ENCODE results near the gene PRADC1.

Gene PRADC1

DNA sequence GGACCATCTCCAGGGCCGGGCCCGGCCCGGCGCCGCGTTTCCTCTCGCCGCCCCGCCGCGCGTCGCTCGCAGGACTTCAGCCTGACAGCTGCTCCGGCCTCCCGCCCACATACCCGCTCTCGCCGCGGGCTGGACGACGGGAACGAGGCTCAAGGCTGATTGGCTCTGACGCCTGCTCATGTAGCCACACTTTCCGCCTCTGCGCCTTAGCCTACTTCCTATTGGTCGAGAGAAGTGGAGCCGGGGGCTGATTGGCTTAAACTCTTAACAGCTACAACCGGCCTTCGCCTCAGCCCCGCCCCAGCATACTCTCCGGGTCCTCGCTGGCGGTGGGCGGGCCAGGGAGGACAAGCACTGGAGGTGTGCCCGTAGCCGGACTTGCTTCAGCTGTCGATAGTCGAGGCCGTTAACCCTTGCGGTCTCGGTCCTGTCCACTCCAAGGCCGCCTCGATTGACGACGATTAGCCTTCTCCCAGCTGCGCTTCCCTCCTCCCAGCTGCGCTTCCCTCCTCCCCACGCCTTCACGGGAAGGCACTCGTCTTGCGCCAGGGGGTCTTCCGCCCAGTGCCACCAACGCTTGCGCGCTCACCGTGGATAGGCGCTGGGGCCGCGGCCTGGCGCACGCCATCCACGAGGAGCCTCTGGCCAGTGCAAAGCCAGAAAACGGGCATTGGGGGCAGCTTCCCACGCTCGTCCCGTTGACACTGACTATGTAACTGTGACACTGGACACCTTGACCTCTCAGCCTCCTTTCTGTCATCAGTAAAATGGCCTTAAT, at the start of gene PRADC1:
TSS of gene PRADC1 (minus strand) at position 86 of the 778 bp plus-strand sequence. CDS start at position 7, 79 bp downstream.
- peak within 1 kb of the TSS; percentile 91 for H3K9ac ChIP-seq (ENCODE audit: low read length)
- H3K4me3 ChIP-seq (ENCODE audit: low read length) = peak within 1 kb of the TSS; percentile 91
- peaks cover 27% of the 10 kb centered on the region for H3K4me1 ChIP-seq (ENCODE audit: control insufficient read depth, insufficient read depth, low read length)
- no peaks in the 10 kb centered on the region for H3K9me3 ChIP-seq (ENCODE audit: control insufficient read depth, low read length)
- DNase-seq (ENCODE audit: low read depth) = peak; percentile 100
- peaks cover 11% of the 10 kb centered on the region for H3K36me3 ChIP-seq (ENCODE audit: control insufficient read depth, insufficient read depth, low read length, severe bottlenecking)
- no peaks in the 10 kb centered on the region for H3K27me3 ChIP-seq (replicated peaks; ENCODE audit: control insufficient read depth, insufficient read depth, low read length)

DNA sequence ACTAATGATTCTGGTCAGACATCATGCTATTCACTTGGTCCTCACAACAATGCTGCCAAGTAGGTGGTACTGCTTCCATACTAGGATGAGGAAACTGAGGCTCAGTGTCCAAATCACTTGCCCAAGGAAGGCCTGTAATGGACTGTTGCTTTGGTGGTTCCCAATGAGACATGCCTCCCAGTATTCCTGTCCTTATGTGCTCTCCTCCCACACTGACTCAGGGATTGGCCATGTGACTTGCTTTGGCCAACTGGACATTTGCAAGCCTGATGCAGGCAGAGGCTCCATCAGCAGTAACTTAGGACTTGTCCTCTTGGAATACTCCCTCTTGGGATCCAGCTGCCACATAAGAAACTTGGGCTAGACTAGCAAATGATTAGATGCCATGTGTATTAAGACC, 48.2 kb upstream of the PRADC1 start:
- peaks cover 3% of the 10 kb centered on the region for H3K4me1 ChIP-seq (ENCODE audit: control insufficient read depth, insufficient read depth, low read length)
- no peak overlapping the region for H3K4me3 ChIP-seq (ENCODE audit: low read length)
- peaks cover 16% of the 10 kb centered on the region for H3K27me3 ChIP-seq (replicated peaks; ENCODE audit: control insufficient read depth, insufficient read depth, low read length)
- H3K9me3 ChIP-seq (ENCODE audit: control insufficient read depth, low read length) = no peaks in the 10 kb centered on the region
- no peak overlapping the region for H3K9ac ChIP-seq (ENCODE audit: low read length)
- no peak for DNase-seq (ENCODE audit: low read depth)
- H3K36me3 ChIP-seq (ENCODE audit: control insufficient read depth, insufficient read depth, low read length, severe bottlenecking) = no peaks in the 10 kb centered on the region

DNA sequence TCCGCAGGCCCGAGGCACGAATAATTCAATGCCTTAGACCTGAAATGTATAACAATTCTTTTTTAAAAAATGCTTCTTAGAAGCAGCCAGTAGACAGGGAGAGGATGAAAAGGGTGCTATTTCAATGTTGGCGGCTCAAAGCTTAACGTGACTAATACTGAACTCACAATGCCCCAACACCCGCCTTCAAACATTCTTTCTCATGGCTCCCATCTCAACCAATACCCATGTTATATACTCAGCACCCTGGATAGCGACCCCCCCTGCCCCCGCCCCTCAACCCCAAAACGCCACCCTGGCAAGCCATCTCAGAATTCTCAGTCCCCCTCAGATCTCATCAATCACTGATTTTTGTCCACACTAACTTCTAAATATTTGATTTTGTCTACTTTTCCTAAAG, 46.8 kb upstream of the PRADC1 start:
- no peak for DNase-seq (ENCODE audit: low read depth)
- Histone ChIP-seq H3K36me3 (ENCODE audit: control insufficient read depth, insufficient read depth, low read length, severe bottlenecking) (no peaks in the 10 kb centered on the region), H3K4me1 (ENCODE audit: control insufficient read depth, insufficient read depth, low read length) (peaks cover 2% of the 10 kb centered on the region), H3K9ac (ENCODE audit: low read length) (no peak overlapping the region), H3K9me3 (ENCODE audit: control insufficient read depth, low read length) (no peaks in the 10 kb centered on the region), H3K4me3 (ENCODE audit: low read length) (no peak overlapping the region), H3K27me3 (replicated peaks; ENCODE audit: control insufficient read depth, insufficient read depth, low read length) (peaks cover 5% of the 10 kb centered on the region)

DNA sequence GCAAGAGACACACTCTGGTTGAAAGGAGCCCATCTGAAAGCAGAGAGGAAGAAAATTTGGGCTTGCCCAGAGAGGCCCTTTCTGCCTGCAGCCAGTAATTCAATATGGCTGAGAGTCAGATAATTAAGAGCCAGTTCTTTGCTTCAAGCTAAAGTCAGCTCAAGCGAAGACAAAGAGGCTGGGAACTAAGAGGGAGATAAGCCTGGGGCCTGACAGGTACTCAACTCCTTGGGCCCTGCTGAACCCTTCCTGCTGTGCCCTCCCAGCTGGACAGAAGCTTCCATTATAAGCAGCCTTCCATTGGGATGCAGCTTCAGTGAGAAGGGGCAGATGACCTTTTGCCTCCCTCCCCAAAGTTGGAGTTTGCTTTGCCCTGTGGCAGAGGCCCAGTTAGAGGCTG, 39.2 kb upstream of the PRADC1 start:
- H3K9me3 ChIP-seq (ENCODE audit: control insufficient read depth, low read length) = no peaks in the 10 kb centered on the region
- no peak overlapping the region for H3K4me3 ChIP-seq (ENCODE audit: low read length)
- H3K36me3 ChIP-seq (ENCODE audit: control insufficient read depth, insufficient read depth, low read length, severe bottlenecking) = no peaks in the 10 kb centered on the region
- DNase-seq (ENCODE audit: low read depth) = no peak
- H3K9ac ChIP-seq (ENCODE audit: low read length) = no peak overlapping the region
- no peaks in the 10 kb centered on the region for H3K4me1 ChIP-seq (ENCODE audit: control insufficient read depth, insufficient read depth, low read length)
- peaks cover 34% of the 10 kb centered on the region for H3K27me3 ChIP-seq (replicated peaks; ENCODE audit: control insufficient read depth, insufficient read depth, low read length)

DNA sequence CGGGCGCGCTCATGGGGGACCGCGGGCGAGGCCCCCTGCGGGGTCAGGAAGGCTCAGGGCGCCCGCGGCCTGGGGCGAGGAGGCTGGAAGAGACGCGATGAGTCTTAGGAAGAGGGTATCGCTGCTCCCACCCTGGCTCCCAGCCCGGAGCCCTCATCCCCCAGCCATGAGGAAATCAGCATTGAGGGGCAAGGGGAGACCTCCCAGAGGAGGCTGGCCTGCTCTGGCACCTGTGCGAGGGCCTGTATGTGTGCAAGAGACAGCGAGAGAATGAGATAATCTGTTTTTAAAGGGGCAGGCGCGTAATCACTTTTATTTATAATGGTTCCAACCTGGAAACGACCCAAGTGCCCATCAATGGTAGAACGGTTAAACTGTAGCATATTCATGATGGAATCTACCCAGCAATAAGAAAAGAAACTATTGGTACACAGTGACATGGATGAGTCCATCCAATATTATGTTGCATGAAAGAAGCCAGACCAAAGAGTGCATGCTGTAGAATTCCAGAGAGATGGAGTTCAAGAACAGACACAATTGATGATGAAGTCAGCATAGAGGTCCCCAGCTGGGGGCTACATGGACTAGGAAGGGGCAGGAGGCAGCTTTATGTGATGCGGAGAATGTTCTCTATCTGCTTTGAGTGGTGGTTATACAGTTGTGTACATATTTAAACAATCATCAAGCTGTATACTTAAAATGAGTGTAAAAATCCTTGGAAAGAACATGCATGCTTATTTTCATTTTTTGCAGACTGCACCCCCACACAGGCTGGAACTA, 36.8 kb upstream of the PRADC1 start:
- H3K9me3 ChIP-seq (ENCODE audit: control insufficient read depth, low read length) = no peaks in the 10 kb centered on the region
- no peaks in the 10 kb centered on the region for H3K36me3 ChIP-seq (ENCODE audit: control insufficient read depth, insufficient read depth, low read length, severe bottlenecking)
- no peak overlapping the region for H3K4me3 ChIP-seq (ENCODE audit: low read length)
- H3K9ac ChIP-seq (ENCODE audit: low read length) = no peak overlapping the region
- H3K4me1 ChIP-seq (ENCODE audit: control insufficient read depth, insufficient read depth, low read length) = no peaks in the 10 kb centered on the region
- H3K27me3 ChIP-seq (replicated peaks; ENCODE audit: control insufficient read depth, insufficient read depth, low read length) = peaks cover 40% of the 10 kb centered on the region
- no peak for DNase-seq (ENCODE audit: low read depth)

DNA sequence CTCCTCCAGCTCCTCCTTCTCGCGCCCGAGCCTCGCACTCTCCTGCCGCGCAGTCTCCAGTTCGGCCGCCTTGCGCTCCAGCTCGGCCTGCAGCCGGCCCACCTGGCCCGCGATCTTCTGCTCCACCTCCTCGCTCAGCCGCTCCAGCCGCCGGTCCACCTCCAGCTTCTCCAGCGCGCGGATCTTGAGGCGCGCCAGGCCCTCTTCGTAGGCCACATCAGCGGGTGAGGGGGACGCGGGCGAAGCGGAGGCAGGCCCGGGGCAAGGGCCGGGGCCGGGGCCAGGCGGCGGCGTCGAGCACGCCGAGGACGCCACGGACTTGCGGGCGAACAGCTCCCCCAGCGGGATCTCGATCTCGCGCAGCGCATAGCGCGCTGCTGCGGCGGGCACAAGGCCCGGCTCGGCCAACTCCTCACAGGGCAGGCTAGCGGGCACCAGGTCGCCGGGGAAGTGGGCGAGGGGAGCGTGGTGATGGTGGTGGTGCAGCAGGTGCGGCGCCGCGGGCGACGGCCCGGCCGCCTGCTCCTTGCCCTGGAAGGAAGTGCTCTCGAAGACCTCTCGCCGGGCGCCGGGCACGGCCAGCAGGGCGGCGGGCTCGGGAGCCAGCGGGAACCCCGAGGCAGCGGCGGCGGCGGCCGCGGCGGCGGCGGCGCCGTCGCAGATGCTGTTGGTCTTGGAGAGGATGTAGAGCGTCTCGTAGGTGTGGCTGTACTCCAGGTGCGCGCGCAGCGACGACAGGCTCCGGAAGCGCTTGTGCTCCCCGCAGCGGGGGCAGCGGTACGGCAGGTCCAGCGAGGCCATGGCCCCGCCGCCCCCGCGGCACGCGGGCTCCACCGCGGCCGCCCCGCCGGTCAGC, 36.0 kb upstream of the PRADC1 start:
- Histone ChIP-seq H3K36me3 (ENCODE audit: control insufficient read depth, insufficient read depth, low read length, severe bottlenecking) (no peaks in the 10 kb centered on the region), H3K9me3 (ENCODE audit: control insufficient read depth, low read length) (no peaks in the 10 kb centered on the region), H3K4me1 (ENCODE audit: control insufficient read depth, insufficient read depth, low read length) (no peaks in the 10 kb centered on the region), H3K9ac (ENCODE audit: low read length) (no peak overlapping the region), H3K4me3 (ENCODE audit: low read length) (no peak overlapping the region), H3K27me3 (replicated peaks; ENCODE audit: control insufficient read depth, insufficient read depth, low read length) (peaks cover 40% of the 10 kb centered on the region)
- DNase-seq (ENCODE audit: low read depth) = peak; percentile 28

DNA sequence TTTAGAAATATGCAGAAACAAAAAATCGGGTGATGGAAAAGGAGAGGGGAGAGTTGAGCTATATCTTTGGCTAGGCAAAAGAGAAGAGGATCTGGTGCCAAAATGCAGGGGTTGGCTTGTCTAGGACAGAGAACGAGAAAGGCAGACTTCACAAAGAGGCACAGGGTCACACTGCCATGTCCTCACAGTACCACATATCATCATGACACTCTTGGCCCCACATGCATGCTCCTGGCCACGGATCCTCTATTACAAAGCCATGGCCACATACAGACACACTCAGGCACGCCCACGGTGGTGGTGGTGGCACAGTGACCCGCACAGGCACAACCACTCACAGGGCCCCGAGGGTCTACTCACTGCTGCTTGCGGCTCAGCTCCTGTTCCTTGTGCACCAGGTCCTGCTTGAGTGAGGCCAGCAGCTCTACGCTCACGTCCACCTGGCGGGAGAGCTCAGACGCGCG, 35.4 kb upstream of the PRADC1 start:
- Histone ChIP-seq H3K4me3 (ENCODE audit: low read length) (no peak overlapping the region), H3K9ac (ENCODE audit: low read length) (no peak overlapping the region), H3K9me3 (ENCODE audit: control insufficient read depth, low read length) (no peaks in the 10 kb centered on the region), H3K27me3 (replicated peaks; ENCODE audit: control insufficient read depth, insufficient read depth, low read length) (peaks cover 40% of the 10 kb centered on the region), H3K4me1 (ENCODE audit: control insufficient read depth, insufficient read depth, low read length) (no peaks in the 10 kb centered on the region), H3K36me3 (ENCODE audit: control insufficient read depth, insufficient read depth, low read length, severe bottlenecking) (no peaks in the 10 kb centered on the region)
- DNase-seq (ENCODE audit: low read depth) = no peak

DNA sequence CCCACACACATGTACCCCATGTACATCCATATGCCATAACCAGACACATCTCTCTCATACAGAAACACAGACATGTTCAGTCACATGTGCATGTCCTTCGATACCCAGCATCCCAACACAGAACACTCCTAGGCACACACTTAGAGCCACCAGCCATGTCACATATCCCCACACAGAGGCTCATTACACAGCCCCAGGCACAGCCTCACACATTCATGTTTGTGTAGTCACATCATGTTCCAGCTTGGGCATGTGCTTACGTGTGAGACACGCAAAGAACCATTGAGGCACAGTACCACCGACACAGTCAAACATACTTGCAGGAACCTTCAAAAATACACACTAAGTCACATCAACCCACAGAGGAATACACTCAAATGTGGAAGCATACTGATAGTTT, 34.0 kb upstream of the PRADC1 start:
- H3K9me3 ChIP-seq (ENCODE audit: control insufficient read depth, low read length) = no peaks in the 10 kb centered on the region
- peaks cover 38% of the 10 kb centered on the region for H3K27me3 ChIP-seq (replicated peaks; ENCODE audit: control insufficient read depth, insufficient read depth, low read length)
- DNase-seq (ENCODE audit: low read depth) = no peak
- no peaks in the 10 kb centered on the region for H3K4me1 ChIP-seq (ENCODE audit: control insufficient read depth, insufficient read depth, low read length)
- H3K9ac ChIP-seq (ENCODE audit: low read length) = no peak overlapping the region
- H3K36me3 ChIP-seq (ENCODE audit: control insufficient read depth, insufficient read depth, low read length, severe bottlenecking) = no peaks in the 10 kb centered on the region
- no peak overlapping the region for H3K4me3 ChIP-seq (ENCODE audit: low read length)

DNA sequence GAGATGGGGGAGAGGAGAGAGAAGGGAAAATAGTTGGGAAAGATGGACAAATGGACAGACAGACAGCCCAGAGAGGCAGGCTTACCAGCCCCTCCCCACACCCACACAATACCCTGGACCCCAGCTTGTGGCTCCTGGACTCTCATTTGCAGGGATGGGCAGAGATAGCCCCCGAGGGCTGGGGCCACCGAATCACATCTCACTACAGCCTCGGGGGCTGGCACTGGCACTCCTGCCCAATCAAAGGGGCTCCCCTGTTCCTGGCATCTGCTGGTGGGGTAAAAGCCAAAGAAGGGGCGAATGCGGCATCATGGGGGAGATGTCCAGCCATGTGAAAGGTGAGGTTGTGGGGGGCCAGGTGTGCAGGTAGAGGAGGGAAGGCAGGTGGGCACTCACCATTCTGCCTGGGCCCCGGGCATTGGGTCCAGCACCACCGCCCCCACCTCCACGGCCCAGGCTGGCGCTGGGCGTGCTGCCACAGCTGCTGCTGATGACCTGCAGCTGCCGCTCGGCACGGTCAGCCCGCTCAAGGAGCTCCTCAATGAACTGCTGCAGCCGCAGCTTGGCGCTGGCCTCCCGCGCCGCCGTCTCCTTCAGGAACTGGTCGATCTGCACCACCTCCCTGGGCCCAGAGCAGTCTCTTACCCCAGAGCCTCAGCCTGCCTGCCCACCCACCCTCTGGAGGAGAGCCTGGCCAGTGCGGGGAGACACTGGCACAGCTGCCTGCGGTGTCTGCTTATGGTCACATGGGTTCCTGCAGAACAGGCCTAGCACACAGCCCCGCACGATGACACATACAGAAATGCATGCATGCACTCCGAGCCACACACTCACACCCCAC, 33.2 kb upstream of the PRADC1 start:
- H3K27me3 ChIP-seq (replicated peaks; ENCODE audit: control insufficient read depth, insufficient read depth, low read length) = peaks cover 37% of the 10 kb centered on the region
- DNase-seq (ENCODE audit: low read depth) = no peak
- H3K4me3 ChIP-seq (ENCODE audit: low read length) = no peak overlapping the region
- H3K36me3 ChIP-seq (ENCODE audit: control insufficient read depth, insufficient read depth, low read length, severe bottlenecking) = no peaks in the 10 kb centered on the region
- no peaks in the 10 kb centered on the region for H3K9me3 ChIP-seq (ENCODE audit: control insufficient read depth, low read length)
- H3K9ac ChIP-seq (ENCODE audit: low read length) = no peak overlapping the region
- H3K4me1 ChIP-seq (ENCODE audit: control insufficient read depth, insufficient read depth, low read length) = no peaks in the 10 kb centered on the region

DNA sequence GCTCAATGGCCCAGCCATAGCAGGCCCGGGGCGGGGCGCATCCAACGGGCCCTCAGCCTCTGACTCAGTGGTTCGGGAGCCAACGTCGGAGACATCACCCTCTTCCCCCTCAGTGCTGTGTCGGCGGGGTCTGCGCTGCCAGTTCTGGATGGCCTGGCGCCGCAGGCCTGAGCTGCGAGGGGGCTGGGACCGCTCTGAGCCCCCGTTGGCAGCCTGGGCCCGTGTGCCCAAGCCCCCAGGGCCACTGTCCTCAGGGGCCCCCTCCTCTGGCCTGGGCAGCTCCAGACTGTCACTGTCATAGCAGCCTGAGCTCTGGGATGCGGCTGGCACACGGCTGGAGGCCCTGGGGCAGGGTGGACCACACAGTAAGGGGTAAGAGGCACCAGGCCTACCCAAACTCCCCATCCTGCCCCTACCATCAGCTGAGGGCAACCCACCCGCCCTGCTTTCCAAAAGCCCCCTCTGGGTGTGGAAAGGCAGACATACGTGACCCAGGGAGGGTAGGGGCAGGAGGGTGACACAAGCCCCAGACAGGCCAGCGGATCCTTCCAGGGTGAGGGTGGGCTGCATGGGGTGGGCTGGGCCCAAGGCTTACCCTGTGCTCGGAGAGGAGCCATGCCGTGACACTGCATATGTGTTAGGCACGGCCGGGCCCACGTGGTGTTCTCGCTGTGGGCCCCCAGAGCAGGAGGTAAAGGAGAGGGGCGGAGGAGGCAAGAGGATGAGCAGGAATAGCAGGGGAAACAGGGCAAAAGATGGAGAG, 32.4 kb upstream of the PRADC1 start:
- peaks cover 31% of the 10 kb centered on the region for H3K27me3 ChIP-seq (replicated peaks; ENCODE audit: control insufficient read depth, insufficient read depth, low read length)
- H3K4me3 ChIP-seq (ENCODE audit: low read length) = no peak overlapping the region
- no peak overlapping the region for H3K9ac ChIP-seq (ENCODE audit: low read length)
- H3K4me1 ChIP-seq (ENCODE audit: control insufficient read depth, insufficient read depth, low read length) = no peaks in the 10 kb centered on the region
- no peak for DNase-seq (ENCODE audit: low read depth)
- no peaks in the 10 kb centered on the region for H3K9me3 ChIP-seq (ENCODE audit: control insufficient read depth, low read length)
- H3K36me3 ChIP-seq (ENCODE audit: control insufficient read depth, insufficient read depth, low read length, severe bottlenecking) = no peaks in the 10 kb centered on the region

All from adipocyte (in vitro differentiated cells).